Panc1 (cell line): ENCODE measurements around the gene OR2V1. TPM values are rescaled to one million over a fixed set of nuclear protein-coding genes. Genes with fewer than 3 reads are reported as not detected.

ENCODE experiments used
- ATAC-seq: fragments of 200-7000 bp; cut with Tn5 transposase; 2 replicates; pipeline ENCODE4 v1.9.1; 2020; ENCODE audit warnings: mild to moderate bottlenecking, moderate library complexity
- BruUV-seq: library from RNA; stranded (reverse); fragments of 400-500 nt; replicated peaks from 2 replicates; lab custom pipeline; 2021; lab: Mats Ljungman, UMichigan
- CTCF ChIA-PET: fragments of 300-600 bp; sonication (Branson Sonifier 250); formaldehyde crosslinking; loops from one replicate; lab custom pipeline; 2022; ENCODE audit warnings: antibody characterized with exemption; lab: Charles Lee
- POLR2A ChIA-PET: fragments of 300-600 bp; sonication (Branson Sonifier 250); formaldehyde crosslinking; loops from one replicate; lab custom pipeline; 2022; ENCODE audit warnings: antibody characterized with exemption; lab: Charles Lee
- DNase-seq: peaks from one replicate; pipeline ENCODE4 v3.0.0-alpha.2; 2010; ENCODE audit warnings: low read depth, low spot score
- H3K27ac ChIP-seq: 2 replicates; pipeline ENCODE4 v1.5.1; 2011; ENCODE audit warnings: mild to moderate bottlenecking, low read length, inconsistent platforms
- H3K27me3 ChIP-seq: fragments of 200-500 bp; sonication (Bioruptor generic); 2 replicates; pipeline ENCODE4 v1.6.0; 2014; ENCODE audit warnings: low read length, inconsistent platforms; ENCODE audit not compliant: control insufficient read depth, insufficient read depth
- H3K36me3 ChIP-seq: fragments of 200-500 bp; sonication (Bioruptor generic); 2 replicates; pipeline ENCODE4 v1.5.1; 2014; ENCODE audit warnings: inconsistent platforms, mild to moderate bottlenecking, low read length, moderate library complexity; ENCODE audit not compliant: control insufficient read depth, insufficient read depth
- H3K4me1 ChIP-seq: 2 replicates; pipeline ENCODE4 v1.5.1; 2011; ENCODE audit warnings: inconsistent platforms, mild to moderate bottlenecking, low read length, moderate library complexity; ENCODE audit not compliant: control insufficient read depth, insufficient read depth
- H3K4me3 ChIP-seq, 2 experiments: 2 replicates each; pipeline ENCODE4 v1.5.1; 2011 to 2012; ENCODE audit warnings: low read depth in 2 of 2, low read length in 2 of 2, mild to moderate bottlenecking in 2 of 2, inconsistent platforms in 1 of 2, moderate library complexity in 1 of 2
- H3K9me3 ChIP-seq: fragments of 200-500 bp; sonication (Bioruptor generic); 2 replicates; pipeline ENCODE4 v1.5.1; 2014; ENCODE audit warnings: low read depth, mild to moderate bottlenecking, inconsistent platforms, low read length, moderate library complexity; ENCODE audit not compliant: control insufficient read depth, insufficient read depth
- POLR2AphosphoS5 ChIP-seq: IDR thresholded peaks from 2 replicates; pipeline ENCODE4 v1.6.1; 2012; ENCODE audit warnings: mild to moderate bottlenecking, low read depth, low read length, moderate library complexity
- REST ChIP-seq, 2 experiments: IDR thresholded peaks; 2 replicates each; pipeline ENCODE4 v1.6.1; 2011 to 2012; ENCODE audit warnings: low read depth in 2 of 2, control low read depth in 1 of 2, low read length in 1 of 2, mild to moderate bottlenecking in 1 of 2, moderate library complexity in 1 of 2; ENCODE audit not compliant: insufficient read depth in 1 of 2
- SIN3A ChIP-seq: IDR thresholded peaks from 2 replicates; pipeline ENCODE4 v1.6.1; 2012; ENCODE audit warnings: low read depth, mild to moderate bottlenecking, low read length, moderate library complexity, borderline replicate concordance; ENCODE audit not compliant: insufficient read depth
- TCF7L2 ChIP-seq: IDR thresholded peaks from 2 replicates; pipeline ENCODE4 v1.6.1; 2011; ENCODE audit warnings: mild to moderate bottlenecking, low read depth, low read length, inconsistent platforms
- in situ Hi-C: cut with HindIII; loops from 2 replicates; pipeline ENCODE4 v1.10.0; 2016; ENCODE audit warnings: low sequenced_read_pairs, low pct_unique_long_range_greater_than_20kb
- intact Hi-C: fragments of 100-400 bp; cut with micrococcal nuclease; formaldehyde crosslinking; loops from one replicate; pipeline ENCODE4 v1.10.0; 2022; ENCODE audit not compliant: unreplicated experiment
- total RNA-seq: library from RNA; stranded (reverse); gene quantifications from one replicate; pipeline ENCODE4 v1.2.1, GENCODE V29; 2021; ENCODE audit not compliant: unreplicated experiment
- TF ChIP-seq, protein P1 (sequence below): fragments of 450-650 bp; IDR thresholded peaks from 2 replicates; pipeline ENCODE4 v1.5.1; 2017; ENCODE audit warnings: mild to moderate bottlenecking

Gene OR2V1
- total RNA-seq, 1 experiment from 2014 or later: not detected

DNA sequence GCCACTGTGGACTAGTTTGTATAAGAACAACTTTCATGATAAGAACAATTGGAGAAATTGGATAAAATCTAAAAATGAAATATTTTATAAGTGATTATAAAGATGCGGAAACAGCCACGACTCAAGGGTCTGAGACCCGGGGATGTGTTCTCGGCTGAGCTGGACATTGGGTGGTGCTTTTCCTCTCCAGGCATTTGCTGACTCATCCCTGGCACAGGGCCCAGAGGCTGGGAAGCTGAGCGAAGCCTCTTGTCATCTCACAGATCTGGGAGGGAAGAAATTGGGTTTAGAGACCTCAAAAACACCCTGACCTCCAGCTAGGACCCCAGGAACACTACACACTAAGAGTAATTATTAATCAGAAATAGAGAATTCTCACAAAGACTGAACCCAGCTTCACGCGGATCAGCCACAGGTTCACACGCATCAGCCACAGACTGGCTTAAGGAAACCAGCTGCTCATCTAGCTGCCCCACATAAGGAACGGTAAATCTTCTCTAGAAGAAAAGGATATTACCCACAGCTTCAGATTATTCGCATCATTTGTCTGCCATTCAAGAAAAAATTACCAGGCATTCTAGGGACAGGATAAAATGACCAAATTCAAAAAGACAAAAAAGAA, 2.8 kb upstream of the OR2V1 start:
- TF ChIP-seq POLR2AphosphoS5 (no peak), REST (IDR thresholded peaks at IDR 0.05; ENCODE audit: insufficient read depth in 1 of 2, low read depth in 2 of 2, low read length in 1 of 2) (no peak), TCF7L2 (no peak), SIN3A (no peak)
- TF ChIP-seq, protein P1, sequence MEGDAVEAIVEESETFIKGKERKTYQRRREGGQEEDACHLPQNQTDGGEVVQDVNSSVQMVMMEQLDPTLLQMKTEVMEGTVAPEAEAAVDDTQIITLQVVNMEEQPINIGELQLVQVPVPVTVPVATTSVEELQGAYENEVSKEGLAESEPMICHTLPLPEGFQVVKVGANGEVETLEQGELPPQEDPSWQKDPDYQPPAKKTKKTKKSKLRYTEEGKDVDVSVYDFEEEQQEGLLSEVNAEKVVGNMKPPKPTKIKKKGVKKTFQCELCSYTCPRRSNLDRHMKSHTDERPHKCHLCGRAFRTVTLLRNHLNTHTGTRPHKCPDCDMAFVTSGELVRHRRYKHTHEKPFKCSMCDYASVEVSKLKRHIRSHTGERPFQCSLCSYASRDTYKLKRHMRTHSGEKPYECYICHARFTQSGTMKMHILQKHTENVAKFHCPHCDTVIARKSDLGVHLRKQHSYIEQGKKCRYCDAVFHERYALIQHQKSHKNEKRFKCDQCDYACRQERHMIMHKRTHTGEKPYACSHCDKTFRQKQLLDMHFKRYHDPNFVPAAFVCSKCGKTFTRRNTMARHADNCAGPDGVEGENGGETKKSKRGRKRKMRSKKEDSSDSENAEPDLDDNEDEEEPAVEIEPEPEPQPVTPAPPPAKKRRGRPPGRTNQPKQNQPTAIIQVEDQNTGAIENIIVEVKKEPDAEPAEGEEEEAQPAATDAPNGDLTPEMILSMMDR: no peak
- ChIA-PET POLR2A (no interaction called here), CTCF (no interaction called here)
- no peak overlapping the region; the same call in 1 of the 2 replicates for H3K27ac ChIP-seq
- peak overlapping the region in 1 of 2 experiments; percentile 4; a peak in 1 of 4 replicates for H3K4me3 ChIP-seq
- H3K27me3 ChIP-seq: no peaks in the 10 kb centered on the region
- in situ Hi-C loops: no loop called here
- intact Hi-C loops: no loop called here
- no peaks in the 10 kb centered on the region for H3K36me3 ChIP-seq
- H3K4me1 ChIP-seq: peaks cover 9% of the 10 kb centered on the region
- no peak for DNase-seq
- no peaks in the 10 kb centered on the region; the same call in 1 of the 2 replicates for H3K9me3 ChIP-seq
- ATAC-seq: peak; percentile 86
- no TSS peak for BruUV-seq

- DNase-seq (no peak), ATAC-seq (no peak)
- ChIA-PET CTCF (no interaction called here), POLR2A (no interaction called here)
- no peaks in the 10 kb centered on the region for H3K27me3 ChIP-seq
- TF ChIP-seq SIN3A (no peak), REST (IDR thresholded peaks at IDR 0.05; ENCODE audit: insufficient read depth in 1 of 2, low read depth in 2 of 2, low read length in 1 of 2) (no peak), POLR2AphosphoS5 (no peak), TCF7L2 (no peak)
- TF ChIP-seq, protein P1: no peak
- in situ Hi-C loops (no loop called here), intact Hi-C loops (no loop called here)
- no peaks in the 10 kb centered on the region for H3K36me3 ChIP-seq
- BruUV-seq: no TSS peak
- H3K4me1 ChIP-seq: peaks cover 9% of the 10 kb centered on the region
- no peak overlapping the region for H3K4me3 ChIP-seq
- no peak overlapping the region for H3K27ac ChIP-seq
- no peaks in the 10 kb centered on the region; the same call in 1 of the 2 replicates for H3K9me3 ChIP-seq
These were observed 2.1 kb upstream of the OR2V1 start for GRCh38 chr5:181133083-181133482.
